Measurements from ENCODE around the gene PGM5. TPM values are rescaled to one million over a fixed set of nuclear protein-coding genes. Genes with fewer than 3 reads are reported as not detected.

PGM5 gene
- polyA plus RNA-seq, 1 donor (not counting 4 experiments of a cell fraction or from before 2014, with no cell fraction given), result 0.18 TPM

- H3K9me1 ChIP-seq (ENCODE audit: control insufficient read depth, extremely low read depth, insufficient read depth, low read length), result no peaks in the 10 kb centered on the region
- H3K27ac ChIP-seq (ENCODE audit: control insufficient read depth, insufficient read depth, low read length), result no peak overlapping the region
- H3K9ac ChIP-seq (ENCODE audit: control insufficient read depth, extremely low read depth, insufficient read depth, low read length), result no peak overlapping the region
- H3K4me3 ChIP-seq (ENCODE audit: control insufficient read depth in 2 of 3, extremely low read depth in 1 of 3, insufficient read depth in 2 of 3, low read depth in 1 of 3, low read length in 3 of 3), result no peak overlapping the region
- no peaks in the 10 kb centered on the region for H3K9me3 ChIP-seq (ENCODE audit: control insufficient read depth, low read depth, low read length)
- FAIRE-seq (no peak), DNase-seq (ENCODE audit: low read depth, low spot score) (no peak)
- TF ChIP-seq EZH2 (IDR thresholded peaks at IDR 0.05; ENCODE audit: low read length), result no peak
- no peak for TF ChIP-seq CTCF (optimal IDR thresholded peaks at IDR 0.05 in 1 of 3, IDR thresholded peaks at IDR 0.05 in 1 of 3, conservative IDR thresholded peaks at IDR 0.05 in 1 of 3; ENCODE audit: extremely low read depth in 1 of 3, insufficient read depth in 2 of 3, low read length in 3 of 3)
- no peaks in the 10 kb centered on the region for H3K4me1 ChIP-seq (ENCODE audit: control insufficient read depth, extremely low read depth, insufficient read depth, low read length)
- H2AFZ ChIP-seq (ENCODE audit: control insufficient read depth, low read length), result no peak overlapping the region
- no peaks in the 10 kb centered on the region for H3K79me2 ChIP-seq (ENCODE audit: control insufficient read depth, insufficient read depth, low read length)
- no peaks in the 10 kb centered on the region for H3K27me3 ChIP-seq (ENCODE audit: control insufficient read depth, extremely low read depth, insufficient read depth, low read length)
- dilution Hi-C loops (cut with MboI; ENCODE audit: extremely low pct_ligation_motif_present, low sequenced_read_pairs), result no loop called here
- H3K36me3 ChIP-seq (ENCODE audit: control insufficient read depth in 2 of 2, extremely low read depth in 1 of 2, insufficient read depth in 2 of 2, low read length in 2 of 2), result no peaks in the 10 kb centered on the region
- H3K4me2 ChIP-seq (ENCODE audit: control insufficient read depth, extremely low read depth, insufficient read depth, low read depth, low read length), result no peak overlapping the region
- no peaks in the 10 kb centered on the region for H4K20me1 ChIP-seq (ENCODE audit: control insufficient read depth, extremely low read depth, insufficient read depth, low read length)
Measured at GRCh38 chr9:68575817-68576216, 219.4 kb downstream of the PGM5 start.

DNA sequence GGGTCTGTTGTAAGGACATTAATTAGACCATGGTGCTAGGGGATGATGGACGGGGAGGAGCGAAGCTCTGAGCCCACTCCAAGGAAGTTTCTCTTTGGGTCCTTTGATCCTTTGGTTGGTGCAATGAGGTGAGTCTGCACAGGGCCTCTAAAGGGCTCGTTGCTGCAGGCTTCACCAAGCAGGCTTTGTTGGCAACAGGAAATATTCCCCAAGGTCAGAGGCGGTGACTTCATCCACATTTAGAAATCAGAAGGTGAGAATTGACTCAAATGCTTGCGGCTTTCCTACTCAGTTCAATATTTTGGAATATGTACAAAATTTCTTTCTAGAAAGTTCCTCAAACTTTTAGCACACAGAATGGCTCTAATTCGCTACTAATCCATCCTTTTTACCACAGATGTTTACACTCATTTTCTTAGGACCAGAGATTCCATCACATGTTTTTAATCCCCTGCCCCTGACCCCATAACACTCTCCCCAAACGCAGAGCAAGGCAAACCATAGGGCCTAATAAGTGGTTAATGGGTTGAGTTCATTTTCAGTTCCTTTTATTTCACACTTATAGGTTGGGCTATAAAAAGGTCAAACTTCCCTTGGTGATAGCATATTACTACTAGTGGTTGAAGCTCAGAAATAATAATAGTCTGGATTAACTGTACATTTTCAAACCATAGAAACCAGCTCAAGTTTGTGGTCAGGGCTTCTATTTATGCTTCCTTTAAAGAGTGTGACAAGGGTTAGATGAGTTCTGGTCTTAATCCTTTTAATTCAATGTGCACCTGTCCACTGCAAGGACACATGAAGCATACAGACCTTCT, 221.6 kb downstream of the PGM5 start:
- Histone ChIP-seq H3K9ac (ENCODE audit: control insufficient read depth, extremely low read depth, insufficient read depth, low read length) (no peak overlapping the region), H3K79me2 (ENCODE audit: control insufficient read depth, insufficient read depth, low read length) (no peaks in the 10 kb centered on the region), H3K36me3 (ENCODE audit: control insufficient read depth in 2 of 2, extremely low read depth in 1 of 2, insufficient read depth in 2 of 2, low read length in 2 of 2) (no peaks in the 10 kb centered on the region), H4K20me1 (ENCODE audit: control insufficient read depth, extremely low read depth, insufficient read depth, low read length) (no peaks in the 10 kb centered on the region), H3K4me2 (ENCODE audit: control insufficient read depth, extremely low read depth, insufficient read depth, low read depth, low read length) (no peak overlapping the region), H3K4me1 (ENCODE audit: control insufficient read depth, extremely low read depth, insufficient read depth, low read length) (no peaks in the 10 kb centered on the region), H3K9me1 (ENCODE audit: control insufficient read depth, extremely low read depth, insufficient read depth, low read length) (no peaks in the 10 kb centered on the region), H2AFZ (ENCODE audit: control insufficient read depth, low read length) (no peak overlapping the region), H3K27ac (ENCODE audit: control insufficient read depth, insufficient read depth, low read length) (no peak overlapping the region), H3K4me3 (ENCODE audit: control insufficient read depth in 2 of 3, extremely low read depth in 1 of 3, insufficient read depth in 2 of 3, low read depth in 1 of 3, low read length in 3 of 3) (no peak overlapping the region), H3K27me3 (ENCODE audit: control insufficient read depth, extremely low read depth, insufficient read depth, low read length) (no peaks in the 10 kb centered on the region), H3K9me3 (ENCODE audit: control insufficient read depth, low read depth, low read length) (no peaks in the 10 kb centered on the region)
- FAIRE-seq (no peak), DNase-seq (ENCODE audit: low read depth, low spot score) (no peak)
- no peak for TF ChIP-seq EZH2 (IDR thresholded peaks at IDR 0.05; ENCODE audit: low read length)
- no peak for TF ChIP-seq CTCF (optimal IDR thresholded peaks at IDR 0.05 in 1 of 3, IDR thresholded peaks at IDR 0.05 in 1 of 3, conservative IDR thresholded peaks at IDR 0.05 in 1 of 3; ENCODE audit: extremely low read depth in 1 of 3, insufficient read depth in 2 of 3, low read length in 3 of 3)
- dilution Hi-C loops (cut with MboI; ENCODE audit: extremely low pct_ligation_motif_present, low sequenced_read_pairs), result no loop called here

Other genes with a start within 250 kb of the PGM5 start
- 47.0 to 81.1 TPM (median 53.0 TPM) in 3 replicates for gene ZNG1C, start 114.6 kb upstream of the PGM5 start, polyA plus RNA-seq
- not detected in 3 replicates for gene FOXD4L3, start 53.7 kb upstream of the PGM5 start, polyA plus RNA-seq
- gene TMEM252, start 184.3 kb downstream of the PGM5 start, polyA plus RNA-seq, result not detected in 3 replicates

All from keratinocyte (primary cell).